ENCODE results near the gene MFRP.
"Not testable (repeated sequence)": the region's sequence is repeated elsewhere in the genome, so short reads cannot be mapped to it uniquely, and the experiment has no call there.

The MFRP gene

GRCh38 chr11:119346605-119347004, at the start of gene MFRP:
Gene MFRP, minus strand, starts transcription at chr11:119346705. Its CDS starts 192 bp downstream, at chr11:119346513.
- DNase-seq (ENCODE audit: low read depth): no peak

DNA sequence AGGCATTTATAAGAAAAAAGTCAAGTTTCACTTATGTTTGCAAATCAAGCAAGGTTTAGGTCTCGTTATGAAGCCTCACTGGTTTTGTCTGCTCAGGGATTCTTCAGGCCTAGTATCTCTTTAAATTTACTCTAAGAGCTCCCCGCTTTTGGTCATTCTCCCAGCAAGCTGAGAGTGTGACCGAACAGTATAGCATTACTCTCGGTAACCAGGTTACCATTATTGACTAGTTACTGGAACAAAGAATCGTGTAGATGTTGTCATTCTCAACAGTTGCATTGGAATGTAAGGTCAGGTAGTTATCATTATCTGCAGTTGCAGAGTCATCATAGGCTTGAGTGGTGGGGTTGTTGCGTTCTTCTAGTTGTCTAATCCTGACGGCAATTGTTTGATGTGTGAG, 44.8 kb upstream of the MFRP start:
- DNase-seq (ENCODE audit: low read depth): no peak

DNA sequence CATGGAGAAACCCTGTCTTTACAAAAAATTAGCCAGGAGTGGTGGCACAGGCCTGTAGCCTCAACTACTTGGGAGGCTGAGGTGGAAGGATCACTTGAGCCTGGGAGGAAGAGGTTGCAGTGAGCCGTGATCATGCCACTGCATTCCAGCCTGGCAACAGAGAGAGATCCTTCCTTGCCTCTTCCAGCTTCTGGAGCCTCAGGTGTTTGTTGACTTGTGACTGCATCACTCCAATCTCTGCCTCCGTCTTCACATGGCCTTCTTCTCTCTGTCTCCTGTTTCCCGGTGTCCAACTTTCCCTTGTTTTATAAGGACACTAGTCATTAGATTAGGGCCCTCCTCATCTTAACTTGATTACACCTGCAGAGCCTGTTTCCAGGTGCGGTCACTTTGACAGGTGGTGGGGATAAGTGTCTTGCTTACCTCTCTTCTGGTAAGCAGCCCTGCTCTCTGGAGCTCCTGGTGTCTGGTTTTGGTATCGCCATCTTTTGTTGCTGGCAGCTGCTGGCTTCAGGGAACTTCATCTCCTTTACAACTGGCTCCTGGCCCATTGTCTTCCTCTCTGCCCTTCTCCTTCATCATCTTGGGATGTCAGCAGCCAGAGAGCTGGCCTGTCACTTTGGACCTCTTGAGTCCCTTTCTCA, 43.2 kb upstream of the MFRP start:
- DNase-seq (ENCODE audit: low read depth): no peak

GRCh38 chr11:119388103-119388502, 41.6 kb upstream of the MFRP start:
- DNase-seq (ENCODE audit: low read depth): no peak

- DNase-seq (ENCODE audit: low read depth): no peak
Measured at GRCh38 chr11:119384332-119384731, 37.8 kb upstream of the MFRP start.

DNA sequence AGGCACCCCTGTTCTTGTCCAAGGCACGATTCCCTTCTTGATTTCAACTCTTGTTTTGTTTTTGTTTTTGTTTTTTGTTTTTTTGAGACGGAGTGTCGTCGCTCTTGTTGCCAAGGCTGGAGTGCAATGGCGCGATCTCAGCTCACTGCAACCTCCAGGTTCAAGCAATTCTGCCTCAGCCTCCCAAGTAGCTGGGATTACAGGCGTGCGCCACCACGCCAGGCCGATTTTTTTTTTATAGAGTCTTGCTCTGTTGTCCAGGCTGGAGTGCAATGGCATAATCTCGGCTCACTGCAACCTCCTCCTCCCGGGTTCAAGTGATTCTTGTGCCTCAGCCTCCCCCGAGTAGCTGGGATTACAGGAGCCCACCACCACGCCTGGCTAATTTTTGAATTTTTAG, 36.0 kb upstream of the MFRP start:
- not testable (repeated sequence) for DNase-seq (ENCODE audit: low read depth)

GRCh38 chr11:119382101-119382500, 35.6 kb upstream of the MFRP start:
- DNase-seq (ENCODE audit: low read depth): no peak

DNA sequence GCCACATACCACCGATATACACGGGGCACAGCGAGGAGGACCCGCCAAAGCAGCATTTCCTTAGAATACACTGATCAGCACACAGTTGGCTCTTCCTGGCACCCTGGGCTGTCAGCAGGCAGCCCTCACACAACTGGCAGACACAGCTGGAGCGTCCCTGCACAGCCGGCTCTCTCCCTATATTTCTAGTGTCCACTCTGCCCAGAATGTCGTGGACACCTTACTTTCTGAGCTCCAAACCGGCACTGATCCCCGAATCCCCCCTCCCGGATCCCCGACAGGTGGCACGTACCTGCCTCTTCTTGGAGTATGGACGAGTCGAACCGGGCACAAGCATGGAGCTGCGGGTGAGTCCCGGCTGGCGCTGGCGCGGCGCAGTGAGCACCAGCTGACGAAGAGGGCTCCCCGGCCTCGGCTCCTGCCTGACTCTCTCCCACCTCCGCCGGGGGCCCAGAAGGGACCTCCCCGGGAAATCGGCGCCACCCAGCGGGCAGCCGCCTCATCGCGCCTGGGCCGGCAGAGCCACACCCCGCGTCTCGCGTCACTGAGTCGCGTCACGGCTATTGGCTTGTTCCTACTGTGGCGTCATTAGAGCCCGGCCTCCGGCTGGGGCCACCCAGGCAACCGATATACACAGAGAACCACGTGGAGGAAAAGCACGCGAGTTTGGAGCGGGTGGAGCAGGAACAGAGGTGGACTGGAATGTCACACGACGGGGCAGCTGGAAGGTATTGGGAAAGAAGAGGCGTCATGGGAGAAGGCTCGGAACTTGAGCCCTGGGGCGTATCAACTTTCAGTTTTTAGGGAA, 34.9 kb upstream of the MFRP start, which contains the start of gene USP2:
Gene USP2 (minus strand): TSS at position 510 of the 808 bp plus-strand sequence. CDS start 8,210 bp downstream, outside the sequence.
- DNase-seq (ENCODE audit: low read depth): peak; percentile 95

DNA sequence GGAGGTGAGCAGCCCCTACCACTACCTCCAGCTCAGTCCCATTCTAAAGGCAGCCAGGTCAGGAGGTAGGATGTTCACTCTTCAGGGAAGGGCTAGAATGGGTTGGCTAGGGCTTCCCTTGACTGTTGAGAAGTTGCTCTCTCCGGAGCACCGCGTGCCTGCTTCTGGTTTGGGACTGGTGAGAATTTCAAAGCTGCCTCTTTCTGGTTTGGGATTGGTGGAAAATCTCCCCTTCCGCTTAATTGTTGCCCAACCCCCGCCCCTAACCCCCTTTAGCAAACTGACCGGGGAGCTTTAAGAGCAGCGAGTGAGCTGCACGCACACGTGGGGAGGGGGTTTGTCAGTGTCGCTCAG, 34.3 kb upstream of the MFRP start:
- DNase-seq (ENCODE audit: low read depth): no peak

GRCh38 chr11:119380160-119380826, 33.8 kb upstream of the MFRP start:
- DNase-seq (ENCODE audit: low read depth): no peak

DNA sequence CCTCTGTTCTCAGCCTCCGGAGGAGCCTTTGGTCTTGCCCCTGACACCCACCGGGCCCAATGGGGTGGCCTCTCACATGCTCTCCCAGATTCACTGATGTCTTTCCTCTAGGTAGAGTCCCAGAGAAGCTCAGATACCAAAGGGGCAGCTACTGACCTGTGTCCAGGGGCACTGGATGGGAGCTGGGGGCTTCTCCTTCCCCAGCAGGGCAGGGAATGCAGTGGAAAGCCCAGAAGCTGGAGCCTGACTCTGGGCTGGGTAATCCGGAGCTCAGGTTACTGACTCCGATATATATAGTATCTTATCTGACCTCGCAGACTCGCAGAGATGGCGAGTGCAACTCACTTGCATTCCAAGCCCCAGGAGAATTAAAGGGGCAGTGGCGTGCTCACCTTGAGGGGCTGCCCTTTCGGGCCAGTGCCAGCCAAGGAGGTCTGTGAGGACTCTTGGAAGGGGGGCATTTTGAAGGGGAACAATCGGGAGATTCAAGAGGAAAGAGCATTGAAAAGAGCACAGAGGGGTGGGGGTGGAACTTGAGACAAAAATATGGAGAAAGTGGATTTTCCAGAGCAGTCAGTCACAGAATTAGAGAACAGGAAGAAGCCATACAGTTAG, 32.5 kb upstream of the MFRP start:
- no peak for DNase-seq (ENCODE audit: low read depth)

DNA sequence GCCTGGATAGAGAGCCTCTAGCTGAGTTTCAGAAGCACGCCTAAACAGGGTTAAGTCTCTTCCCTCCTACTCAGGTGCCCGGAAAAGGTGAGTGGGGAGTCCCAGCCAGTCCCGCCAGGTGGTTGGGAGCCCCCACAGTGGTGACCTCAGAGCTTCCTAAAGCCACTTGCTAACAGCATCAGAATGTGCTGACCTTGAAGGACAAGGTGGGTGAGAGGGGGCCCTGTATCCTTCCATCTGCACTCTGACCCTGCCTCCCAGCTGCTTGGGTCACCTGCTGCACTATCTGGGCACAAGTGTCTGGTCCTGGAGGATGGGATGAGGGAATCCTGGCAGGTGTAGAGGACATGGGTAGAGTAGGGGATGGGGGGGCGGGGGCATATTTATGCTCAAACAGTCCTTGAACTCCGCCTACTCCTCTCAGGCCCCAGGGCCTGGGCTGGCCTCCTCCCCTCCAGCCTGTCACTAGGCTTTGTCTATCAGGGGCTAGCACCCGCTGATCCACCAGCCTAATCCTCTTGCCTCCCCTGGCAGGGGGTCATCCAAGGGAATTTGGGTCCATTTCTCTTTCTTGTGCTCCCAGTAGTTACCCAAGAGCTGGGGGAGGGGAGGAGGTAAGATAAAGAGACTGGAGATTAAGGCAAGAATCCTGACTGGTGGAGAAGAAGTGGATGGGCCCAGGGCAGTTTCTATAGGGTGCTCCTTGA, 31.6 kb upstream of the MFRP start:
- no peak for DNase-seq (ENCODE audit: low read depth)

GRCh38 chr11:119377112-119377901, 30.8 kb upstream of the MFRP start:
- DNase-seq (ENCODE audit: low read depth): no peak

- DNase-seq (ENCODE audit: low read depth): no peak
Measured at GRCh38 chr11:119376197-119376847, 29.8 kb upstream of the MFRP start.

DNA sequence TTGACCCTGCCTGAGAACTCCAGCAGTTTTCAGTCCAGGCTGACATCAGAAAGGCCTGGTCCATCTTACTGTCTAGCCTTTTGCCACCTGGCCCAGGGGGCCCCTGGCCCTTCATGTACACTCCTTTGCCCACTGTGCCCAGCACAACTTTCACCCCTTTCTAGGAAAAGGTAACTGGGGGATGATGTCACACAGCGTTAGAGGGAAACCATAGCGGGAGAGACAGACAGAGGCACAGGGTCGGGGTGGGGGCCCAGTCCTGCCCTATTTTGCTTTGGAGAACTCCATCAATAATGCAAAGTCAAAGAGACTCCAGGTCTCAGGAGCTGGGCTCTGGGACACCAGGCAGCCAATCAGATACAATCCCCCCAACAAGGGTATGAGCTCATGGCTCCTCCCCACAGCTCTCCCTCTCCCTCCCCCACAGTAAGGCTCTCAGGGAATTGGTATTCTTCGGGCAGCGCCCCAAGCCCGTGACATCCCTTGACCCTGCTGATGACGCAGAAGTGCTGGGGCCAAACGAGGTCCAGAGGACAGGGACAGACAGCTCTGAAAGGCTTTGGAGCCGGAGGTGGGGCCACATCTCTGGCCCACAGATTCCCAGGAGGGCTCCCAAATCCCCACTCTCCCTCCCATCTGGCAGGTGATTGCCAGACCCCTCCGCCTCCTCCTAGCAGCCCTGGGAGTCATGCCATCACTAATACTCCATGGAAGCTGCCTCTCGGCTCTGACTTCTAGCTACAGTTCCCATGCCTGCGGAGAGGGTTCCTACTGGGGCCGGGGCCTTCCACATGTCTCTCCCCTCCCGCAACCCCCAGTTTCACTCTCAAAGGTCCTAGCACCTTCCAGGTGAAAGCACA, 29.1 kb upstream of the MFRP start:
- DNase-seq (ENCODE audit: low read depth): peak; percentile 83

- no peak for DNase-seq (ENCODE audit: low read depth)
Measured at GRCh38 chr11:119374632-119375336, 28.3 kb upstream of the MFRP start.

DNA sequence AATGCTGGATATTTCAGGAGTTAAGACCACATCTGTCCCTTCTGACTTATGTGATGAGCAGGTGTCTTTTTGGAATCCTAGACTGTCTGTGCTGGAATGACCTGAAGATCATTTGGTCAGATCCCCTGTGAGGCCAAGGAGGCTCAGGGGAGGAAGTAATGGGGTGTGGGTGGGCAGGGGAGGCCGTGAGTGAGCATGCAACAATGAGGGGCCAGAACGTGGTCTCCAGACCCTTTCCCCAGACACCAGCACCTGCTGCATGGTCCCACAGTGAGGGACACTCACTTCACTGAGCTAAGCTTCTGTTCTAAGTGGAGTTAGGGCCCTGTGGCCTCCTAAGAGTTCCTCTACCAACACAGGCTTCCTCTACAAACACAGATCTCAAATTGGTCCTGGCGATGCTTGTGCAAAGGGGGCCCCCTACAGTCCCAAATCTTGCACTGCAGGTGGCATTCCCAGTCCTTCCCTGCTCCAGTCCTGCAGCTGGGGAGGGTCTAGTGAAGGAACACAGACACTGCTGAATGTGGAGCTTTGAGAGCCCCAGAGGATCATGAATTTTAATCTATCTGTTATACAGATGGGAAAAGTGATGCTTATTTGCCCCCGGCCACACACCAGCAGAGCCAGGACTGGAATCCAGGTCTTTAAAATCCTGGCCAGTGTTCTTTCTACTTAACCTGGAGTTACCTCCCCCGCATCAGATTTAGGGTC, 27.6 kb upstream of the MFRP start:
- peak; percentile 62 for DNase-seq (ENCODE audit: low read depth)
